Activated naive CD4-positive, alpha-beta T cell (primary cell): ENCODE results near the gene FN1.
"Not testable (repeated sequence)": the region's sequence is repeated elsewhere in the genome, so short reads cannot be mapped to it uniquely, and the experiment has no call there.

ENCODE experiments used
- DNase-seq, 4 experiments: peaks; one replicate each; lab custom pipeline; 2025; lab: John Stamatoyannopoulos, UW

FN1 gene

GRCh38 chr2:215422676-215423075, 13.2 kb downstream of the FN1 start:
- DNase-seq, result no peak

GRCh38 chr2:215421859-215422461, 13.9 kb downstream of the FN1 start:
- no peak for DNase-seq

GRCh38 chr2:215420471-215420935, 15.4 kb downstream of the FN1 start:
- no peak for DNase-seq

DNA sequence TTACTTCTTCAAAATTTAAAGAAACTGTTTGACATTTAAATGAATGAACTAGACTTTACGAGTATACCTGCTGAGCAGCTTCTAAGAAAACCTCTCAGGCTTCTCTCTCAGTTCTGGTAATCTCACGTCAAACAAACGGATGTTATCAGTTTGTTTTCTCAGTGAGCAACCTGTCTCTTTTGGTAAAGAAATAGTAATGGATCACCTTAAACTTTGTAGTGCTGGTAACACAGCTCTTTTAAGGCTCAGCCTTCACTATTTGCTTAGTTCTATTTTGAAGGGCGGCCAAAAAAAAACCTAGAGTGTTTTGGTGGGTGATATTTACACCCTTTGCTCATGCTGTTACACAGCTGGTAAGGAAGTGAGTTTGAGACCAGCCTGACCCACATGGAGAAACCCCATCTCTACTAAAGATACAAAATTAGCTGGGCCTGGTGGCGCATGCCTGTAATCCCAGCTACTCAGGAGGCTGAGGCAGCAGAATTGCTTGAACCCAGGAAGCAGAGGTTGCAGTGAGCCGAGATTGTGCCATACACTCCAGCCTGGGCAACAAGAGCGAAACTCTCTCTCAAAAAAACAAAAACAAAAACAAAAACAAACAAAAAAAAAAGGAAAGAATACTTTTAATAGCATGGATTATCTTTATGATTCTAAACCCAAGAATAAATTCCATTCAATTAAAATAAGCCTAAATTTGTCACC, 15.9 kb downstream of the FN1 start:
- DNase-seq, result no peak

DNA sequence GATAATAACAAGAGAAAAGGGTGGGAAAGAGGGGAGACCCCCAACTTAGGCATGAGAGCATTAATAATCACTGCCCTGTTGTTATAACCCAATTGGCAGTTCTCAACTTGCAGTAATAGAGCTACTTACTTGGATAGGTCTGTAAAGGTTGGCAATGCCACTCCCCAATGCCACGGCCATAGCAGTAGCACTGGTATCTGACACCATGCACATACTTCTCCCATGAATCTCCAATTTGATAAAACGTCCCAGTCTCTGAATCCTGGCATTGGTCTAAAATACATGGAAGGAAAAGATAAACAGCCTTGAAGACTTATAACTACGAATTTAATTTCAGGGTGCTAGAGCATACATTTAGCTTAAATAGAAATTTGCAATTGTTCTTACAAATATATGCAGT, 16.8 kb downstream of the FN1 start:
- no peak for DNase-seq

GRCh38 chr2:215418064-215418963, 17.6 kb downstream of the FN1 start:
- DNase-seq, result no peak

- no peak for DNase-seq
Observed at GRCh38 chr2:215417400-215417951, 18.4 kb downstream of the FN1 start.

DNA sequence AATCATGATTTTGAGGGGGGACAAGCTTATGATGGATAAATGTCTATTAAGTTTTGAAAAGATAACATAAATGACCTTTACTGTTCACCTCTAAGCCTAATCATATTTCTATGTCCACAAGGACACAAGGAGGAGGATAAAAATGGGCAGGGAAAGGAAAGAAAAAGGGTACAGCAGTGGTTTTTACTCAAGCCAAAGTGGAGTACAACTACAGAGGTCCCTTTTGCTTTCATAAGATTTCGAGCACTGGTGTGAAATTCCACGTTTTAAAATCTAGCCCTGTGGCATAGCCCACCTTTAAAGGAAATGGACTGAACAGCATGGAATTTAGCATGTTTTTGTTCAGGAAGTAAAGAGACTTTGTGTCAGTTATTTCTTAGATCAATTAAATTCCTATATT, 19.2 kb downstream of the FN1 start:
- DNase-seq, result no peak

DNA sequence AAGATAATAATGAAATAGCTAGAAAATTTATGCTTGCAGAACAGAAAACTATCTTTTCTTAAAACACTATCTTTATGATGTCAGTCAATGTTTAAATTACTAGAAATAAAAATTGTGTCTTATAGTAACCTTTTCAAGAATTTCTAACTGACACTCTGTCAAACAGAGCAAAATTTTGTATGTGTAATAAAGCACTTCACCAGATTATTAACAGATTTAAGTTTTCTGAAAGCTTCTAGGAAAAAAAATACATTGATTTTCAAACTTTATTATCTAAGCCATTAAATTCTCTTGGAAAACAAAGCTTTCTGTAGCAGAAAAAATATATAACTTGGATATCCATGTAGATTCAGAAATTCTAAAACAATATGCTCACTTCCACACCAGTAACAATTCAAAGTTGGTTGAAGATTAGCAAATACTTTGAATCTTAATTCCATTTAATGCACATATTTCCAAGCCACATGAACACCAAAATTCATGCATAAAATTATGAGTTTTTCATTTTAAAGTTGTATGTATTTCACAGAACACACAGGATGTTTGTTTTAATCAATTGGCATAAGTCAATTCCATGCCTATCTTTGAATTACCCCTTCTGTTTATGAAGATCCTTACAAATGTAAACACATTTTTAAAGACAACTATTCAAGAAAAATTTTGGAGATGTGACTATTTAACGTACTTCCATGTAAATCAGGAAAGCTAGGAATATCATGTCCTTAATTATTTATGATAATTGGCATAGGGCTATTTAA, 19.9 kb downstream of the FN1 start:
- no peak for DNase-seq

- DNase-seq, result no peak
Observed at GRCh38 chr2:215415218-215415617, 20.6 kb downstream of the FN1 start.

GRCh38 chr2:215414674-215415073, 21.2 kb downstream of the FN1 start:
- DNase-seq, result no peak

DNA sequence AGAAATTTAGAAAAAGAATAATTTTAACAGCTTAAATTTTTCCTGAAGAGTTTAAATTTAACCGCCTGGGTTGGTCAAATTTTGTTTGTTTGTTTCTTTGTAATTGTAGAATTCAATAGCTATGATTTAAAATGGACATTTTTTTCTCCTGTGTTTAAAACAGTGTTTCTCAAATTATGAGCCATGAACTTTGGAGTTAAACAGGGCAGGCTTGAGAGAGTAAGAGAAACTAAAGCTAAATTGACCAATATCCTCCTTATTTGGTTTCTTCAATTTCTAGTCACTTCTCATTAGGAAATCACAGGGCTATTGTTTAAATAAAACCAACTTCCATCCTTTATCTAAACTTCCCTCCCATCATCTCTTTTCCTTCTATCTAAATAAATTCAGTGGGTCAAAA, 21.9 kb downstream of the FN1 start:
- no peak for DNase-seq

DNA sequence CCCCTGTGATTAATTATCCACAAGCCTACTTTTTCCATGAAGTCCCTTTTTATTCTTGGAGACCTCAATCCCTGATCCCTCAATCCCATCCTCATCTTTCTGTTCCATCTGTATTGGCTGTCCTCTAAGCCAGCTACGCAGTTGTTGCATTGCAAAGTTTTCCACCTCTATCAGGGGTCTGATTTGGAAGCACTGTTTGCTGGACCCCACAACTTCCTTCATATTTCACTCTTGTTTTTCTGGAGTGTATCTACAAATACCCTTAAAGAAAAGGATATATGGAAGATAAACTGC, 22.4 kb downstream of the FN1 start:
- DNase-seq, result no peak

DNA sequence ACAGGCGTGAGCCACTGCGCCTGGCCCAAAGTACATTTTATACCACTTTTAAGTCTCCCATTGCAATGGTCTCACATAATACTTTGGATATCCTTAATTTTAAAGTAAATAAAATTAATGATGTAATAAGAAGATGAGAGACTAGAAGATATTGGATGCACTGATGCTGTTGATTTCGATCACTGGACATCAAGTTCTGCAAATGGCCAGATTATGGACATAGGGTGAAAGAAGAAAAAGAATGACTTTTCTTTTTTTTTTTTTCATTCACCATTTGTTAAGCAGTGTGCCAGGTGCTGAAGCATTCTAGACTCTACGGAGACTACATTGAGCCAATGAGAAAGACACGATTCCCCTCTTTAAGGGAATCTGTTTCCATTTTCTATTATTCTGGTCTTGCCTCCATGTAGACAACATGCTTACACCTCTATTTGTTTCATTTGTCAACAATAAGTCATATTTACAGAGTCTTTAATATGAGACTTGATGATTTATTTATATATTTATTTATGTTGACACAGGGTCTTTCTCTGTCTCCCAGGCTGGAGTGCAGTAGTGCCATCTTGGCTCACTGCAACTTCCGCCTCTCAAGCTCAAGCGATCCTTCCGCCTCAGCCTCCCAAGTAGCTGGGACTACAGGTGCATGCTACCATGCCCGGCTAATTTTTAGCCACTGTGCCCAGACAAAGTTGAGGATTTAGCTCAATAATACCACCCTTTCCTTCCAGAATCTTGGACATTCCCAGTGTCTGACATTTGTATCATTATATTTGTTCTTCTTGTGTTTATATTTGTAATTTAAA, 23.7 kb downstream of the FN1 start:
- no peak for DNase-seq

DNA sequence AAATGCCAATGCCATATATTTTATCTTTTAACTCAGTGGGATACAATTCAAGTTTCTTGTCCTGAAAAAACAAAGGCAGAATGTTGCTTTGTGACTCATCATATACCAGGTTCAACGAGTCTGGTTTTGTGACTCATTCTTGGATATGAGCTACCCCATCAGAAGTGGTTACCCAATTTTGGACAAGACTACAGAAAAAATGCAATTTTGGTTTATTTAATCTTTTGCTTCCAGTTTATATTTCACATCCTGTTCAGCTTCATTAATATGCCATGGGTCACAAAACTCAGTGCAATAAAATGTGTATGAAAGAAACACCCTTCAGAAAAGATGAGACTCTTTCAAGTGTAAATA, 25.0 kb downstream of the FN1 start:
- DNase-seq, result no peak

DNA sequence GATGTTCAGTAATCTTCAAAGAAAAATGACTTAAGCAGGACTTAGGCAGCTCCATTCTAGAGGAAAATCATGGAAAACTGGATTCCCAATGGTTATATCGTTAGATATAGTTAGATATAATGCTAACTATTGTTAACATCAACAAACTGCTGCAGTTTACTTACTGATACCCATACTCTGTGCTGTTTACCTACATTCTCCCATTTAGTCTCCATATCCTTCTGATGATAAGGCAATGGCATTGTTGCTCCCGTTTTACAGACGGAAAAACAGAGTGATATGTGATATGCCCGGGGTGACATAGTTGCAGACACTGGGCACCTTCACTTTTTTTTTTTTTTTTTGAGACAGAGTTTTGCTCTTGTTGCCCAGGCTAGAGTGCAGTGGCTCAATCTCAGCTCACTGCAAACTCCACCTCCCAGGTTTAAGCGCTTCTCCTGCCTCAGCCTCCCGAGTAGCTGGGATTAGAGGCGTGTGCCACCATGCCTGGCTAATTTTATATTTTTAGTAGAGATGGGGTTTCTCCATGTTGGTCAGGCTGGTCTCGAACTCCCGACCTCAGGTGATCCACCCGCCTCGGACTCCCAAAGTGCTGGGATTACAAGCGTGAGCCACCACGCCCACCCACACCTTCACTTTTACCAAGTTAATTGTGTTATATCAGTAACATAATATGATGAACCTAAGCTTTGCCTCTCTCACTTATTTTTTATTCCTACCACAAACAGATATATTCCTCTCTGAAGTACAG, 25.5 kb downstream of the FN1 start:
- DNase-seq, result not testable (repeated sequence)

- no peak for DNase-seq
Observed at GRCh38 chr2:215409331-215410127, 26.3 kb downstream of the FN1 start.

- DNase-seq, result not testable (repeated sequence)
Observed at GRCh38 chr2:215408441-215408840, 27.4 kb downstream of the FN1 start.

DNA sequence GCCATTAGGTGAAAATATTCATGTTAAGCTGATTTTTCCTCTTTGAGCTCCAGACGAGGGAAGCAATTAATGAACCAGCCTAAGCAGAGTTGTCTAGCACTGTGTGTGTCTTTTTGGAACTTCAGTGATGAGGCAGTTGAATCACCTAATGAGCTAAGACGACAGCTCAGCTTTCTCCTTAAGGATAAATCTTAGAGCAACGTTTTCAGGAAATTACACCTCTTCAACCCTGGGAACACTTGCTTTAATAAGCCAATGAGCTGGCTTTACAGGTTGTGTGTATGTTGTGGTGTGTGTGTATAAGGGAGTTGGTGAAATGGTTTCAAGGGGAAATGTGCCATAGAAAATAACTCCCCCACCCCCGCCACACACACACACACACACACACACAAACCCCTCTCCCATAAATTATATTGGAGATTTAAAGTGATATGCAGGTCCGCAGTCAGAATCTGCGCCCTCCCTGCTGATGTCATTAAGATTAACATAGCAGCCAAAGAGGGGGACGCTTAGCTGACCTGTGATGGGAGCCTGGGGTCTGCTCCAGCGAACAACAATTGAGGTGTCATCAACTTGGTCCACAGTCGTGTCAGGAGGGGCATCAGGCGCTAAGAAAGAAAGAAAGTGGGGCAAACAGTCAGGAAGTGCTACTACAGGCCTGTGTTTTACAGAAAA, 28.1 kb downstream of the FN1 start:
- no peak for DNase-seq
